HepG2 (cell line): Measurements from ENCODE around the gene UBTF. TPM values are rescaled to one million over a fixed set of nuclear protein-coding genes. Genes with fewer than 3 reads are reported as not detected.

ENCODE experiments used
- CSRNP1 ChIP-seq: sonication (generic); formaldehyde crosslinking; IDR thresholded peaks from 2 replicates; pipeline ENCODE4 v1.8.1; 2023; ENCODE audit warnings: mild to moderate bottlenecking, missing genetic modification reagents
- E2F5 ChIP-seq: sonication (generic); formaldehyde crosslinking; conservative IDR thresholded peaks from 2 replicates; pipeline ENCODE4 v1.4.0; 2020; ENCODE audit warnings: missing genetic modification reagents
- GZF1 ChIP-seq: sonication (generic); formaldehyde crosslinking; IDR thresholded peaks from 2 replicates; pipeline ENCODE4 v1.5.1; 2020; ENCODE audit warnings: mild to moderate bottlenecking, missing genetic modification reagents
- HDAC2 ChIP-seq: sonication (generic); formaldehyde crosslinking; IDR thresholded peaks from 2 replicates; pipeline ENCODE4 v1.4.0; 2020; ENCODE audit warnings: missing genetic modification reagents
- MED1 ChIP-seq: sonication (generic); formaldehyde crosslinking; IDR thresholded peaks from 2 replicates; pipeline ENCODE4 v1.4.0; 2020; ENCODE audit warnings: missing genetic modification reagents
- MYPOP ChIP-seq: sonication (generic); formaldehyde crosslinking; IDR thresholded peaks from 2 replicates; pipeline ENCODE4 v1.8.1; 2023; ENCODE audit warnings: mild to moderate bottlenecking, moderate library complexity, missing genetic modification reagents
- MZF1 ChIP-seq: sonication (generic); formaldehyde crosslinking; IDR thresholded peaks from 2 replicates; pipeline ENCODE4 v1.8.1; 2023; ENCODE audit warnings: mild to moderate bottlenecking, missing genetic modification reagents, borderline replicate concordance
- NONO ChIP-seq, 2 experiments: fragments of 450-650 bp in 1 of 2; sonication (generic) in 1 of 2; formaldehyde crosslinking in 1 of 2; IDR thresholded peaks in 1 of 2; conservative IDR thresholded peaks in 1 of 2; 2 replicates each; pipeline versions ENCODE4 v1.6.1 to v1.8.0; 2017 to 2022; ENCODE audit warnings: mild to moderate bottlenecking in 1 of 2, missing genetic modification reagents in 1 of 2, moderate library complexity in 1 of 2
- PBX2 ChIP-seq: IDR thresholded peaks from 2 replicates; pipeline ENCODE4 v1.6.1; 2016; ENCODE audit warnings: control low read depth
- POLR2AphosphoS5 ChIP-seq: IDR thresholded peaks from 2 replicates; pipeline ENCODE4 v1.6.1; 2012; ENCODE audit warnings: low read depth, low read length
- RBFOX2 ChIP-seq: fragments of 200-400 bp; formaldehyde crosslinking; IDR thresholded peaks from 2 replicates; pipeline ENCODE4 v1.6.1; 2017; ENCODE audit warnings: low read depth, mild to moderate bottlenecking, low read length
- SALL1 ChIP-seq: sonication (generic); formaldehyde crosslinking; IDR thresholded peaks from 2 replicates; pipeline ENCODE4 v1.8.0; 2022; ENCODE audit warnings: mild to moderate bottlenecking, missing genetic modification reagents
- TGIF2 ChIP-seq: IDR thresholded peaks from 2 replicates; pipeline ENCODE4 v1.6.1; 2016; ENCODE audit warnings: control low read depth, missing compliant biosample characterization
- TMF1 ChIP-seq: sonication (generic); formaldehyde crosslinking; IDR thresholded peaks from 2 replicates; pipeline ENCODE4 v1.8.1; 2022; ENCODE audit warnings: low read depth, missing genetic modification reagents
- ZMYM4 ChIP-seq: sonication (generic); formaldehyde crosslinking; IDR thresholded peaks from 2 replicates; pipeline ENCODE4 v1.8.1; 2023; ENCODE audit warnings: mild to moderate bottlenecking, missing genetic modification reagents
- ZNF292 ChIP-seq: sonication (generic); formaldehyde crosslinking; IDR thresholded peaks from 2 replicates; pipeline ENCODE4 v1.8.1; 2022; ENCODE audit warnings: mild to moderate bottlenecking, low read depth, missing genetic modification reagents, borderline replicate concordance
- ZNF331 ChIP-seq: sonication (generic); formaldehyde crosslinking; IDR thresholded peaks from 2 replicates; pipeline ENCODE4 v1.4.0; 2020; ENCODE audit warnings: missing genetic modification reagents
- ZNF543 ChIP-seq: sonication (generic); formaldehyde crosslinking; IDR thresholded peaks from 2 replicates; pipeline ENCODE4 v1.4.0; 2020; ENCODE audit warnings: mild to moderate bottlenecking, missing genetic modification reagents
- ZNF619 ChIP-seq: sonication (generic); formaldehyde crosslinking; IDR thresholded peaks from 2 replicates; pipeline ENCODE4 v1.4.0; 2020; ENCODE audit warnings: mild to moderate bottlenecking, missing genetic modification reagents
- ZNF652 ChIP-seq: IDR thresholded peaks from 2 replicates; pipeline ENCODE4 v1.6.1; 2016; ENCODE audit warnings: low read depth, borderline replicate concordance
- ZNF724P ChIP-seq: sonication (generic); formaldehyde crosslinking; IDR thresholded peaks from 2 replicates; pipeline ENCODE4 v1.8.0; 2022; ENCODE audit warnings: missing genetic modification reagents, borderline replicate concordance
- ZNF891 ChIP-seq: sonication (generic); formaldehyde crosslinking; IDR thresholded peaks from 2 replicates; pipeline ENCODE4 v1.5.0; 2020; ENCODE audit warnings: mild to moderate bottlenecking, missing genetic modification reagents
- ZSCAN21 ChIP-seq: sonication (generic); formaldehyde crosslinking; IDR thresholded peaks from 2 replicates; pipeline ENCODE4 v1.8.0; 2022; ENCODE audit warnings: mild to moderate bottlenecking, missing genetic modification reagents, moderate library complexity, borderline replicate concordance
- polyA plus RNA-seq, 8 experiments: library from polyadenylated mRNA; depleted of rRNA in 3 of 8; stranded (reverse) in 7 of 8; unstranded in 1 of 8; fragments of >200 nt; fragmentation: Illumina TruSeq in 4 of 8; extraction: Trizol in 4 of 8; gene quantifications; 2 replicates each; pipeline versions ENCODE4 v1.2.1 to v1.2.3, GENCODE V29; 2011 to 2016; ENCODE audit warnings: low read depth in 4 of 8, missing spikeins in 1 of 8, mixed read lengths in 1 of 8; ENCODE audit not compliant: insufficient read depth in 1 of 8
- total RNA-seq, 5 experiments: library from RNA; depleted of rRNA; stranded (reverse); fragments of >200 nt; fragmentation: Illumina TruSeq; extraction: Trizol; gene quantifications; 2 replicates each; pipeline ENCODE4 v1.2.3, GENCODE V29; 2016; ENCODE audit warnings: low read depth in 1 of 5

The UBTF gene
- total and polyA plus RNA-seq, 2 of the 13 experiments (the other 11 are each of a cell fraction or from before 2014, with no cell fraction given) = 15.2 to 60.9 TPM

GRCh38 chr17:44200478-44201155 is 18.9 kb downstream of the UBTF start (continued):
- TF ChIP-seq MYPOP (CRISPR knock-in tag) (peak; percentile 77), ZNF652 (CRISPR knock-in tag) (no peak), ZNF619 (no peak), ZNF543 (CRISPR knock-in tag) (peak; percentile 85), NONO (IDR thresholded peaks at IDR 0.05) (no peak), NONO (CRISPR knock-in tag; conservative IDR thresholded peaks at IDR 0.05) (peak; percentile 67; the same call in 1 of the 2 replicates), ZMYM4 (0 out of 2 replicates have a peak, but pooled peaks have one; percentile 9), RBFOX2 (peak; percentile 81), SALL1 (CRISPR knock-in tag) (peak; percentile 73; the same call in 1 of the 2 replicates), E2F5 (CRISPR knock-in tag) (0 out of 2 replicates have a peak, but pooled peaks have one; percentile 3), MED1 (CRISPR knock-in tag) (peak; percentile 57), POLR2AphosphoS5 (peak; percentile 48; the same call in 1 of the 2 replicates), ZNF331 (peak; percentile 7; the same call in 1 of the 2 replicates), HDAC2 (CRISPR knock-in tag) (peak; percentile 56; the same call in 1 of the 2 replicates), ZNF724P (CRISPR knock-in tag) (peak; percentile 70; the same call in 1 of the 2 replicates), TGIF2 (CRISPR knock-in tag) (0 out of 2 replicates have a peak, but pooled peaks have one; percentile 8), CSRNP1 (CRISPR knock-in tag) (peak; percentile 81; the same call in 1 of the 2 replicates), GZF1 (CRISPR knock-in tag) (0 out of 2 replicates have a peak, but pooled peaks have one; percentile 62), MZF1 (CRISPR knock-in tag) (0 out of 2 replicates have a peak, but pooled peaks have one; percentile 92), TMF1 (CRISPR knock-in tag) (peak; percentile 68; the same call in 1 of the 2 replicates), ZNF891 (CRISPR knock-in tag) (peak; percentile 78; the same call in 1 of the 2 replicates), PBX2 (no peak), ZSCAN21 (peak; percentile 41; the same call in 1 of the 2 replicates), ZNF292 (peak; percentile 64; the same call in 1 of the 2 replicates)
